HL-60 (cell line): ENCODE results near the gene PIK3R3.

Experiments
- CTCF ChIP-seq: IDR thresholded peaks from one replicate; pipeline ENCODE4 v1.5.1; 2011; ENCODE audit warnings: low read length, control low read depth, inconsistent platforms; ENCODE audit not compliant: insufficient read depth
- POLR2AphosphoS5 ChIP-seq: IDR thresholded peaks from 2 replicates; pipeline ENCODE4 v1.6.1; 2012; ENCODE audit warnings: low read depth

- TF ChIP-seq CTCF (no peak), POLR2AphosphoS5 (no peak)
Measured at GRCh38 chr1:46077644-46078043, 54.8 kb downstream of the PIK3R3 start.
